NCI-H128 (cell line): ENCODE results near the gene FGF8.

Experiments
- DNase-seq: peaks from one replicate; lab custom pipeline; 2025; ENCODE audit not compliant: unreplicated experiment; lab: John Stamatoyannopoulos, UW

FGF8 gene

GRCh38 chr10:101770331-101771215 lies 5.3 kb downstream of the FGF8 start:
- no peak for DNase-seq

- no peak for DNase-seq
These were observed 6.3 kb downstream of the FGF8 start for GRCh38 chr10:101769541-101770180.

GRCh38 chr10:101768791-101769170 lies 7.1 kb downstream of the FGF8 start:
- no peak for DNase-seq

GRCh38 chr10:101767966-101768790 lies 7.7 kb downstream of the FGF8 start:
- no peak for DNase-seq

GRCh38 chr10:101767600-101767945 lies 8.3 kb downstream of the FGF8 start:
- DNase-seq, result no peak

DNA sequence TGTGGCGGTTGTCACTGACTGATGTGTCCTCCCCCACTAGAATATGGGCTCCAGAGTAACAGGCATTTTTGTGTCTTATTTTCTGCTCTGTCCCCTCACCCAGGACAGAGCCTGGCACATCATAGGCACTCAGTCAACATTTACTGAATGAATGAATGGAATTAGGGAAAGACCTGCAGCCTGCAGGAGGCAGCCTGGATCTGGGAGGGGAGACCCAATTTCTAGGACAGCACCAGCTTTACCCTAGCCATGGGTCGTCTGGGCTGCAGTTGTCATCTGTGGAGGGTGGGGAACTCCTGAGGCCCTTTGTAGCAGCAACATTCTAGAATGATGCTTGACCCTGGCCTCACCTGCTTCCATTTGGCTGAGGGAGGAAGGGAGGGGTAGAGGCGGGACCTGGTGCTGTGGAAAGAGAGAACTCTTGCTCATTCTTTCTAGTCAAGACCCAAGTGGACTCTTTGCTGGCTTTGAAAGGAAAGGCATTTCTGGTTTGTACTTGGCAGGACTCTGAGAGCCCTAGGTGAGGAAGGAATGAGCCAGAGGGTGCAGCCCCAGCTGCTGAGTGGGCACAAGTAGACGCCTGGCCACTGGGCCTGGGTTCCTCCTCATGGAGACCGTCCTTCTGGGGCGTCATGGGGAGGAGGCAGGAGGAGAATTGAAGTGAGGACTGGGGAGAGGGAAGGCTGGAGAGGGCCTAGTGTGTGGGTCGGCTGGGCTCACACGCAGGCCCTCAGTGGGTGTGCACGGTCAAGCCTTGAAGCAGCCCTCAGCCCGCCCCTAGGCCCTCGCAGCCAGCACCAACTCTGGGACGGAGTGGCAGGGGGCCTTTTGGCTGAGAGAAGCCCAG lies 8.9 kb downstream of the FGF8 start:
- no peak for DNase-seq

GRCh38 chr10:101766306-101766705 lies 9.6 kb downstream of the FGF8 start:
- no peak for DNase-seq

DNA sequence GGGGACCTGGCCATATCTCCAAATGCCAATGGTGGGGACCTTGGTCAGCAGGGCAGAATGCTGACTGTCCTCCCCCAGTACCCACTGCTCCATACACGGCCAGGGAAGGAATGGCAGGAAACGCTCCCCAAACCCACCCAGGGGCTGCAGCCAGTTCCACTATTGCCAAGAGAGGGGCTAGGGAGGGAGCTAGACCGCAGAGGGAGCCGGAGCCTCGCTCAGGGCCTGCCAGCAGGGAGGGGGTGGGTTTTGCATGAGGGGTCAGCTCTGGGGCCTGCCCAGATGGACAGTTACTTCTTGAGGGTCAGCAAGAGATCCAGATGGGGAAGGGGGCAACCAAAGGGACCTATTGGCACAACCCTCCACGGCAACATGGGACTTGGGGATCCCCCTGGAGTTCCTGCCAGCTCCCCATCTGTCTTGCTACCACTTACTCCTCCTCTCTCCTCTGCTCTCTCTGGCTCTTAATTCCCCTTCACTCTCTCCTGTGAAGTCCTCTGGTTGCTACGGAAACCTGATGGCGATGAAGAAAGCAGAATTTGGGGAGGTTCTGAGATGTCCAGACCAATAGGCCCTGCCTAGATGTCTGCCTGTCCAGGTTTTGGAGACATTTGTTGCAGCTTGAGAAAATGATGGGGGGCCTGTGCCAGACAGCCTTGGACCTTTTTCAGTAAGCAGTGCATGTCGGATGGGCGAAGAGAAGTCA lies 12.6 kb downstream of the FGF8 start:
- DNase-seq, result no peak

GRCh38 chr10:101762736-101763135 lies 13.2 kb downstream of the FGF8 start:
- DNase-seq, result no peak

DNA sequence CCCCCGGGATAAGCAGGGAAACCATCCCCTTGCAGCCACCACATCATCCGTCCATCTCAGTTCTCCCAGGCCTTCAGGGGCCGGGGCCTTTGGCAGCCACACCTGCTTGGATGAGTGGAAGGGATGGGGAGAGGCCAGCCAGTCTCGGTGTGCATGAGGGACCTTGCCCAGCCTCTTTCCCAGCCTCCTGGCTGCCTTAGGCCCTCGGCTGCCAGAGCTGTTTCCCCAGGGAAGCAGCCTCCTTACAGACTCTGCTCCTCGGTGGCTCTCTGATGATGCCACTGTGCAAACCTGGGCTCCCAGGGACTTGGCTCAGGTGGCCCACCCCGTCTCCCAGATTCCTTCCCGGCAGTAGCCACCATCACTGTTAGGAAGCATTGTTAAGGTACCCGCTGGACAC lies 14.7 kb downstream of the FGF8 start:
- DNase-seq, result no peak

- no peak for DNase-seq
These were observed 15.4 kb downstream of the FGF8 start for GRCh38 chr10:101760510-101760909.

GRCh38 chr10:101759309-101760247 lies 16.3 kb downstream of the FGF8 start:
- no peak for DNase-seq

DNA sequence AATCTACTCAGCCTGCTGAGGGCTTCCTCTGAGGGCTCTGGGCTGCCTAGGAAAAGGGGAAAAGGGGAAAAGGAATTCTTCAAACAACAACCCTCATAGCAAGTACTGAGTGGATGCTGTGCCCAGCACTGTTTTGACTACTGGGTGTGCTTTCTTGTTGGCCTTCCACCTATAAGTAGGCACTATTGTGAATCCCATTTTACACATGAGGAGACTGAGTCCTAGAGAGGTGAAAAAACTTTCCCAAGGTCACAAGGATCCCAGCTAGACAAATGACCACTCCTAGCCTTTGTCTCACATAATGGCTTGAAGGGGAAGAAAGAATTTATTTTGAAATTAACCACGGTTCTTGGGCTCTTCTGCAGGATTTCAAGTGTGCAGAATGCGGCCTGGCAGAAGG lies 17.1 kb downstream of the FGF8 start:
- no peak for DNase-seq

DNA sequence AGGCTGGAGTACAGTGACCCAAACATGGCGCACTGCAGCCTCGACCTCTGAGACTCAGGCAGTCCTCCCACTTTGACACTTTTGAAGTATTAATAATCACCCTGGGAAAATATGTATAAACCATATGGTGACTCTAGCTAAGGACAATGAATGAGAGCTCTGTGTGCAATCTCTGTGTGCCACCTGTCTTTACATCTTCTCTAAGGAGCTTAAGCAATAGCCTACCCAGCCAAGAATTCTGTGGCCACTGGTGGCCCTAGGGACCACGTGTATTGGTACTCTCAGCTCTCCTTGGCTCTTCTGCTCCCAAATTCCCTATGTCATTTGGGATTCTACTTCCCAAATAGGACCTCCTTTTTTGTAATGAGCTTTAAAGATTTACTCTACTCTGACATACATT lies 23.7 kb downstream of the FGF8 start:
- DNase-seq, result no peak

DNA sequence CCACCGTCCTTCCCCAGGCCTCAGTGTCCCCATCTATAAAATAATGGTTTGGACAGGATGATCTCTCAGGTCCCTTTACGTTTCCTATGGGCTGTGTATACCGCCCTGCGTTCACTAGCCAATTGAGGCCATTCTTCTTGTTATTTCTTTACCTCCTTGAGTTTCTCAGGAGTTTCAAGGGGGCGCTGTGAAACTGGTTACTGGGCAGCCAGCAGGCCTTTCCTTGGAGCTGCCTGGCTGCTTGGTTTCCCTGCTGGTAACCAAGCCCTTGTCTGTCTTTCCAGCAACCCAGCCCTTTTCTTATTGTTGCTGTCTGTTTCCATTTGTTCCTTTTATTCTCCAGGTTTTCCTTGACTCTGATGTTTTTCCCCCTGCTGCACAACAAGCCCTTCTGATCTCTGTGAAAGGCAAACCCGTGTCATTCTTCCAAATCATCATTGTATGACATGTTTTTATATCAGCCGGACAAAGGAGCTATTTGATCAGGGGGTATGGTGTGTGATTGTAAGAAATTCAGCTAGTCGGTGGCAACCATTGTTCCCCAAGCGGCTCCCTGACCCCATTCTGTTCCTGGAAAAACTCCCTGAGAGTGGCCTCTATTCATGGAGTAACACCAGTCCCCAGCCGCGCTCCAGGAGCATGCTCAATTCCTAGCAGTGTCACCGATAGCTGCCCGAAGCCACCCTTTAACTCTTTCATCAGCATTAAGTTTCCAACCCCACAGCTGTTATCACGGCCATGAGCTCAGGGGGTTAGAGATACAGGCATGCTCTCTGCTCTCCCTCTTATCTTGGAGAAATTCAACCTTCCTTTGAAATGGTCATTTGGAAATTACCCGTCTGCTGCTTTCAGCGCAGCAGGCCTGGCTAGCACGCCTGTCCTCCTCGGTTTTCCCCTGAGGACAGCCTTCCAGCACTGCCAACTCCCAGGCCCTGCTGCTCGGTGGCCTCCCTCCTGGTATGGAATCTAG lies 26.6 kb downstream of the FGF8 start:
- DNase-seq, result no peak

DNA sequence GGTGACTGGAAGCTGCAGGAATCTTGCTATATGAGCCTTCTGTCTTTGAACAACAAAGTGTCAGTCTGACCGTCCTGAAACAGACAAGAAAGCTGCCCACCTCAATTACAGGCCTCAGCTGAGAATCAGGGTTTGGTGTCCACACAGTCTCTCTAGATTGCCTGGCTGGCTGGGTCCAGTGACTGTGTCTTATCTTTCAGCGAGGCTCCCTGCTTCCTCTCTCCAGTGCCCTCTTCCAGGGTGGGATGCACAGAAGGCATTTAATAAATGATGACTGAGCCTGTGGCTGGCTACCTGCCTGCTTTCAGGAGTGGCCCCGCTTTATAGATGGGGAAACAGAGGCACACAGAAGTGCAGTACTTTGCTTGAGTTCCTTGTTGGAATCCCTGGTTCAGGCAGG lies 27.4 kb downstream of the FGF8 start:
- DNase-seq, result no peak

DNA sequence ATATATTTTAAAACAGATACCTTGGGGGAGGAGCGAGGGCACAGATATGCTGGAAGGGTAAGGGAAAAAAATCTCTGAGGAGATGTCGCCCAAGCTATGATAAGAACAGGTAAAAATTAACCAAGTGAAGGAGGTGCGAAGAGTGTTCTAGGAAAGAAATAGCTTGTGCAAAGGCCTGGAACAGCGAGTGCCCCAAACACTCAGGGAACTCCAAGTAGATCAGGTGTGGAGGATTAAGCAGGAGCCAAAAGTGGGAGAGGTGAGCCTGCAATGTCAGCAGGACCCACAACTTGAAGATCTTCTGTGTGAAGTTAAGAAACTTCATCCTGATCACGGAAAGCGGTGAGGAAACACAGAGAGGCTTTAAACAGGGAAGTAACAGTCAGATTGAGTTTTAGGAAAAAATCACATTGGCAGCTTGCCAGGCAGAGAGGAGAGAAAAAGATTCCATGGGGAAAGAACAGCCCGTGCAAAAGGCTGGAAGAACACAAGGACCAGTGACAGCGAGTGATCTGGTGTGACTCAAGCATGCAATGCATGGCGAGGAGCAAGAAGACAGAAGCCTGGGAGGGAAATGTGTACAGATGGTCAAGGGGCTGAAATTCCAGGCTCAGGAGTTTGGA lies 30.7 kb downstream of the FGF8 start:
- DNase-seq, result no peak

DNA sequence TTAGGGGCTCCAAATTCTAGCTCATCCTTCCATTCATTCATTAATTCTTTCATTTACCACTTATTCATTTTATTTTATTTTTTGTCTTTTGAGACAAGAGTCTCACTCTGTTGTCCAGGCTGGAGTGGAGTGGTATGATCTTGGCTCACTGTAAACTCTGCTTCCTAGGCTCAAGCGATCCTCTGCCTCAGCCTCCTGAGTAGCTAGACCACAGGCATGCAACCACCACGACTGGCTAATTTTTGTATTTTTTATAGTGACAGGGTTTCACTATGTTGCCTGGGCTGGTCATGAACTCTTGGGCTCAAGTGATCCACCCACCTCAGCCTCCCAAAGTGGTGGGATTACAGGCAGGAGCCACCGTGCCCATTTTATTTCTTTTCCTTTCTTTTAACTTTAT lies 31.6 kb downstream of the FGF8 start:
- DNase-seq, result no peak
